GM12878 (cell line): ENCODE measurements around the gene ALDH18A1. TPM values are rescaled to one million over a fixed set of nuclear protein-coding genes. Genes with fewer than 3 reads are reported as not detected.

Experiments
- ATAC-seq: fragments of 200-7000 bp; cut with Tn5 transposase; 3 replicates; pipeline ENCODE4 v1.9.1; 2020; ENCODE audit warnings: mild to moderate bottlenecking, moderate library complexity
- BruUV-seq: library from RNA; stranded (reverse); fragments of 400-500 nt; replicated peaks from 2 replicates; lab custom pipeline; 2021; lab: Mats Ljungman, UMichigan
- CTCF ChIA-PET: fragments of 300-600 bp; sonication (Branson Sonifier 250); formaldehyde crosslinking; extraction: SDS; loops from one replicate; lab custom pipeline; 2021; ENCODE audit warnings: inconsistent platforms; lab: Yijun Ruan, JAX
- POLR2A ChIA-PET: fragments of 350-600 bp; formaldehyde crosslinking; extraction: SDS; loops from one replicate; lab custom pipeline; 2021; ENCODE audit warnings: inconsistent platforms; lab: Charles Lee
- RAD21 ChIA-PET: fragments of 300-600 bp; sonication (Branson Sonifier 250); formaldehyde crosslinking; loops from one replicate; lab custom pipeline; 2023; ENCODE audit warnings: antibody characterized with exemption; ENCODE audit not compliant: unreplicated experiment; lab: Charles Lee
- SMC1A ChIA-PET: fragments of 300-600 bp; sonication (Branson Sonifier 250); formaldehyde crosslinking; loops from one replicate; lab custom pipeline; 2023; ENCODE audit not compliant: unreplicated experiment, uncharacterized antibody; lab: Charles Lee
- DNase-seq: peaks from one replicate; pipeline ENCODE4 v3.0.0-alpha.2; 2011; ENCODE audit warnings: low read depth, low spot score
- FAIRE-seq: peaks from 3 replicates; lab custom pipeline; 2011; peaks lifted over from hg19 to GRCh38; lab: Jason Lieb, UNC
- H2AFZ ChIP-seq: 2 replicates; pipeline ENCODE4 v1.6.0; 2011; ENCODE audit warnings: low read depth, low read length, control low read depth; ENCODE audit not compliant: control insufficient read depth
- H3K27ac ChIP-seq: 2 replicates; pipeline ENCODE4 v1.5.1; 2011; ENCODE audit warnings: control low read depth; ENCODE audit not compliant: control insufficient read depth, insufficient read depth
- H3K27me3 ChIP-seq, 2 experiments: replicated peaks in 1 of 2; 2 replicates each; pipeline versions ENCODE4 v1.6.0 to v1.6.1; 2011; ENCODE audit warnings: low read length in 1 of 2; ENCODE audit not compliant: control insufficient read depth in 2 of 2, insufficient read depth in 2 of 2
- H3K36me3 ChIP-seq, 2 experiments: 2 replicates each; pipeline ENCODE4 v1.5.1; 2011; ENCODE audit warnings: low read length in 1 of 2; ENCODE audit not compliant: control insufficient read depth in 2 of 2, insufficient read depth in 2 of 2
- H3K4me1 ChIP-seq: 2 replicates; pipeline ENCODE4 v1.6.1; 2011; ENCODE audit warnings: mild to moderate bottlenecking, low read length, moderate library complexity, mixed read lengths; ENCODE audit not compliant: control insufficient read depth, insufficient read depth
- H3K4me2 ChIP-seq: 2 replicates; pipeline ENCODE4 v1.6.0; 2011; ENCODE audit warnings: control low read depth; ENCODE audit not compliant: control insufficient read depth, insufficient read depth
- H3K4me3 ChIP-seq: fragments of 200-600 bp; sonication (generic); 2 replicates; pipeline ENCODE4 v1.5.1; 2016
- H3K79me2 ChIP-seq: 2 replicates; pipeline ENCODE4 v1.6.0; 2011; ENCODE audit warnings: low read length; ENCODE audit not compliant: control insufficient read depth, insufficient read depth
- H3K9ac ChIP-seq: 2 replicates; pipeline ENCODE4 v1.8.0; 2011; ENCODE audit warnings: low read length, control low read depth, mixed read lengths; ENCODE audit not compliant: control insufficient read depth, insufficient read depth
- H3K9me3 ChIP-seq: replicated peaks from 3 replicates; pipeline ENCODE4 v1.5.1; 2011; ENCODE audit warnings: mild to moderate bottlenecking, low read length; ENCODE audit not compliant: control insufficient read depth, insufficient read depth
- H4K20me1 ChIP-seq: 2 replicates; pipeline ENCODE4 v1.6.0; 2011; ENCODE audit not compliant: control insufficient read depth, insufficient read depth
- ASH2L ChIP-seq: fragments of 300-600, 200-600 bp; sonication (generic); IDR thresholded peaks from 2 replicates; pipeline ENCODE4 v1.6.1; 2017; ENCODE audit warnings: low read depth, mild to moderate bottlenecking, borderline replicate concordance
- ATF3 ChIP-seq: IDR thresholded peaks from 2 replicates; pipeline ENCODE4 v1.6.1; 2011; ENCODE audit warnings: low read depth, mild to moderate bottlenecking, low read length, moderate library complexity, borderline replicate concordance; ENCODE audit errors: extremely low read depth
- BCLAF1 ChIP-seq: fragments of 450-650 bp; IDR thresholded peaks from 2 replicates; pipeline ENCODE4 v1.6.1; 2017; ENCODE audit warnings: antibody characterized with exemption, mild to moderate bottlenecking, moderate library complexity
- CBX3 ChIP-seq: fragments of 200-600 bp; sonication (generic); IDR thresholded peaks from 2 replicates; pipeline ENCODE4 v1.6.1; 2016; ENCODE audit warnings: low read depth, borderline replicate concordance
- CUX1 ChIP-seq: IDR thresholded peaks from 2 replicates; pipeline ENCODE4 v1.6.1; 2012; ENCODE audit warnings: improper control_type of control experiment, low read depth, low read length; ENCODE audit not compliant: insufficient replicate concordance
- HCFC1 ChIP-seq: fragments of 150-350 bp; IDR thresholded peaks from 2 replicates; pipeline ENCODE4 v1.6.1; 2014; ENCODE audit warnings: low read length
- HDGF ChIP-seq: fragments of 450-650 bp; IDR thresholded peaks from 2 replicates; pipeline ENCODE4 v1.6.1; 2016; ENCODE audit warnings: antibody characterized with exemption
- LARP7 ChIP-seq: fragments of 450-650 bp; IDR thresholded peaks from 2 replicates; pipeline ENCODE4 v1.6.1; 2017; ENCODE audit warnings: mild to moderate bottlenecking
- RELA ChIP-seq: fragments of 450-650 bp; IDR thresholded peaks from 2 replicates; pipeline ENCODE4 v1.8.0; 2014; ENCODE audit warnings: borderline replicate concordance; ENCODE audit not compliant: partially characterized antibody
- RFX5 ChIP-seq: IDR thresholded peaks from 2 replicates; pipeline ENCODE4 v1.6.1; 2011; ENCODE audit warnings: low read depth, low read length, improper control_type of control experiment
- SRF ChIP-seq, 2 experiments: IDR thresholded peaks; 2 replicates each; pipeline ENCODE4 v1.6.1; 2011; ENCODE audit warnings: low read depth in 2 of 2, low read length in 2 of 2, mild to moderate bottlenecking in 1 of 2, moderate library complexity in 1 of 2
- TARDBP ChIP-seq: IDR thresholded peaks from 2 replicates; pipeline ENCODE4 v1.6.1; 2016; ENCODE audit warnings: borderline replicate concordance
- ZNF24 ChIP-seq: fragments of 450-650 bp; IDR thresholded peaks from 2 replicates; pipeline ENCODE4 v1.6.1; 2017; ENCODE audit warnings: antibody characterized with exemption, mild to moderate bottlenecking
- WGBS: methylation state at CpG from one replicate; pipeline ENCODE4 v1.1.6; 2016; ENCODE audit warnings: low lambda C conversion rate; ENCODE audit not compliant: insufficient replicate concordance, insufficient coverage; ENCODE audit errors: missing lambda C conversion rate; 5-methylcytosine and 5-hydroxymethylcytosine counted together
- in situ Hi-C: fragments of 300-500 bp; cut with MboI; formaldehyde crosslinking; loops from 9 replicates; pipeline ENCODE4 v1.14.3; 2018; ENCODE audit warnings: mixed read lengths
- intact Hi-C: fragments of 100-400 bp; cut with micrococcal nuclease; formaldehyde crosslinking; loops from one replicate; pipeline ENCODE4 v1.14.2; 2022; ENCODE audit not compliant: unreplicated experiment
- polyA plus RNA-seq, 11 experiments: library from polyadenylated mRNA; depleted of rRNA in 4 of 11; unstranded in 6 of 11; stranded (reverse) in 5 of 11; fragments of >200 nt; fragmentation: Nextera tagmentation in 4 of 11; fragmentation: Illumina TruSeq in 1 of 11; extraction: Ambion mirVana in 4 of 11; extraction: Trizol in 1 of 11; gene quantifications; 1 replicate in 1 of 11; 2 replicates in 10 of 11; pipeline versions ENCODE4 v1.2.1 to v1.2.3, GENCODE V29; 2011 to 2016; ENCODE audit warnings: inconsistent platforms in 2 of 11, missing spikeins in 2 of 11, low read depth in 1 of 11
- total RNA-seq, 4 experiments: library from RNA; depleted of rRNA in 3 of 4; stranded (reverse); fragments of >200 nt in 3 of 4; fragmentation: Illumina TruSeq in 1 of 4; extraction: Trizol in 1 of 4; gene quantifications; 2 replicates each; pipeline versions ENCODE4 v1.2.1 to v1.2.3, GENCODE V29; 2013 to 2021

Gene ALDH18A1
- total and polyA plus RNA-seq, 10 of the 15 experiments (the other 5 are each of a cell fraction or from before 2014, with no cell fraction given), result 24.3 to 118 (median 99.3) TPM

- ATAC-seq (no peak), FAIRE-seq (no peak), DNase-seq (no peak)
- RAD21 ChIA-PET, result interaction anchor here (1.0 to 8.6 kb wide), 3 partner anchors 156 to 227 kb away, joined by 3 to 84 read pairs (median 3); no protein-coding TSS in a partner anchor
- H3K4me2 ChIP-seq, result no peak overlapping the region
- intact Hi-C loops, result loop anchor here (5.0 kb wide), 1 partner anchor 155 kb away; no protein-coding TSS in a partner anchor
- in situ Hi-C loops, result loop anchor here (5.0 kb wide), 2 partner anchors 175 to 230 kb away; no protein-coding TSS in a partner anchor
- H3K36me3 ChIP-seq, result peaks cover under 1 to 4% of the 10 kb centered on the region in 2 experiments; a peak in 3 of 4 replicates
- SMC1A ChIA-PET, result interaction anchor here (0.6 to 4.6 kb wide), 7 partner anchors 7 to 237 kb away, joined by 3 to 47 read pairs (median 7); no protein-coding TSS in a partner anchor
- H3K4me1 ChIP-seq, result no peaks in the 10 kb centered on the region
- no peak overlapping the region for H3K27ac ChIP-seq
- POLR2A ChIA-PET, result interaction anchor here (0.5 kb wide), 1 partner anchor 244 kb away, joined by 3 read pairs; no protein-coding TSS in a partner anchor
- BruUV-seq, result no TSS peak
- 39% methylated on average over 6 of the region's 6 CpGs for WGBS
- no peaks in the 10 kb centered on the region for H3K79me2 ChIP-seq
- no peak for TF ChIP-seq HDGF
- TF ChIP-seq ZNF24, result no peak
- TF ChIP-seq ATF3, result no peak
- TF ChIP-seq RELA, result no peak
- no peak for TF ChIP-seq CUX1
- no peak for TF ChIP-seq LARP7
- no peak for TF ChIP-seq CBX3
- TF ChIP-seq RFX5, result no peak
- TF ChIP-seq HCFC1, result no peak
- TF ChIP-seq TARDBP, result no peak
- no peak for TF ChIP-seq SRF (IDR thresholded peaks at IDR 0.05; ENCODE audit: low read depth in 2 of 2, low read length in 2 of 2)
- TF ChIP-seq BCLAF1, result no peak
- TF ChIP-seq ASH2L, result no peak
- CTCF ChIA-PET, result interaction anchor here (0.6 to 10.9 kb wide), 10 partner anchors 9 to 638 kb away, joined by 3 to 177 read pairs (median 3); no protein-coding TSS in a partner anchor
- no peaks in the 10 kb centered on the region for H3K9me3 ChIP-seq
- H3K4me3 ChIP-seq, result no peak overlapping the region
- H3K27me3 ChIP-seq, result peaks cover 0 to 2% of the 10 kb centered on the region in 2 experiments; a peak in 2 of 4 replicates
- H4K20me1 ChIP-seq, result no peaks in the 10 kb centered on the region
- no peak overlapping the region for H2AFZ ChIP-seq
- H3K9ac ChIP-seq, result no peak overlapping the region
These were observed 54.1 kb downstream of the ALDH18A1 start for GRCh38 chr10:95602382-95602781.
